ENCODE data around the gene PTPRN2.
"Not testable (repeated sequence)": the region's sequence is repeated elsewhere in the genome, so short reads cannot be mapped to it uniquely, and the experiment has no call there.

Gene PTPRN2

DNA sequence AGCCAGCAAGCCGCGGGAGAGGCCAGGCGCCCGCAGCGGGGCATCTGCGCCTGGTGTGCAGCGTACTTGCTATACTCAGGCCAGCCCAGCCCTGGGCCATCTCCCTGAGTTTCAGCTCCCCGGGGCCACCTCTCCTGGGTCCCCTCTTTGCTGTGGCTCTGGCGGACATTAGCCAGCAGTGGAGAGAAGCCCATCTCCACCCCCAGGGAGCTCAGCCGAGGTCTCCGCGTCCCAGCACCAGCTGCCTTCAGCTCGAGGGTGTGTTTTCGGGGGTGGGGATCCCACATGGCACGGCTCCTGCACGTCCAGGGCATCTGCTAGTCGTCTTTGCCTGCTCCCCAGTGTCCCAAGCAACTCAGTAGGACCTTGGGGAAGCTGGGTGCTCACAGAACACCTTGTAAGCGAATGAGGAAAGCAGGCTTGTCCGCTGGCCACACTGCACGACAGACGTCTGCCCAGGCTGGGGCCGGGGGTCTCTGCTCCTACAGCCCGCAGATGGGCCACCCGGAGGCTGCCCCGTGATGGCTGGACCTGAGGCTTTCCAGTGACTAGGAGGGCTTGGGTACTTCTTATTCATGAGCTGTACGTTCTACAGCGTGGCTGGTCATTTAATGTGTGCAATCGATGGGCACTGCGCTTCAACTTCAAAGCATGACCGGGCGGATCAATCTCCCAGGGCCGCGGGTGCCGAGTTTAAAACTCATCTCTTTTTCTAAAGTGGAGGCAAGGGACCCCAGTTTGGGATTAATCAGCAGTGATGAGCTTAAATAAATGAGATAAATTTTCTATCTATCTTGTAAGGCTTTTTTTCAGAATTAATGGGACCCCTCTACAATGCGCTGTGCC is 795.2 kb downstream of the PTPRN2 start:
- no peak for DNase-seq

DNA sequence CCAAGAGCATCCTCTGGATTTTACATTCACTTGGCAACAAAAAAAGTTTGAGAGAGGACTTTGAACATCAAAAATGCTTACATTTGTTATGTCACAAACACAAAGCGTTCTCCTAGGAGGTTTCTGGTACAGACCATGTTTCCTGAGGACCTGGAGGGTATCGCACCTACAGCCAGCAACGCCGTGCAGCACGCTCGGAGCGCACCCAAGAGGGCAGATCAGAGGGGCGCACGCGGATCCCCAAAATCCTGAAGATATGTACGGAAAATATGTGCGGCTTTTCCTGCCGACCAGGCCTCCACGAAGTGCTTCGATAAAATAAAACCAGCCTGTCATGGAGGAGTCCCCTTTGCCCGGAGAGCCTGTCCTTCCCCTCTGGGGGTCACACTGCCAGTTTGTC is 796.0 kb downstream of the PTPRN2 start:
- no peak for DNase-seq

DNA sequence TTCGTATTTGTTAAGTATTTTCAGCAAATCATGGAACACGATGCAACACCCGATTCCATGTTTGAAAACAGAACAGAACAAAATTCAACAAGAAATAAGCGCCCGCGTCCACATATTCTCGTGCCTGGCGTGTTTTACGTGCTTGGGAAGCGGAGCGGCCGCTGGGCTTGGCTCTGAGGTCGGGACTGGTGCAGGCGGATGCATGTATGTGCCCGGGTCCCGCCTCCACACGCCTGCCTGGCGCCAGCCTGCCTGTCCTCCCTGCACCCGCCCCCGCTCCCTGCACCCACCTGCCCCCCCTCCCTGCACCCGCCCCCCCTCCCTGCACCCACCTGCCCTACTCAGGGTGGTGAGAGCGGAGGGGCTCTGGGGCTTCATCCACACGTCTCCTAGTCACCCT is 796.4 kb downstream of the PTPRN2 start:
- DNase-seq: no peak

DNA sequence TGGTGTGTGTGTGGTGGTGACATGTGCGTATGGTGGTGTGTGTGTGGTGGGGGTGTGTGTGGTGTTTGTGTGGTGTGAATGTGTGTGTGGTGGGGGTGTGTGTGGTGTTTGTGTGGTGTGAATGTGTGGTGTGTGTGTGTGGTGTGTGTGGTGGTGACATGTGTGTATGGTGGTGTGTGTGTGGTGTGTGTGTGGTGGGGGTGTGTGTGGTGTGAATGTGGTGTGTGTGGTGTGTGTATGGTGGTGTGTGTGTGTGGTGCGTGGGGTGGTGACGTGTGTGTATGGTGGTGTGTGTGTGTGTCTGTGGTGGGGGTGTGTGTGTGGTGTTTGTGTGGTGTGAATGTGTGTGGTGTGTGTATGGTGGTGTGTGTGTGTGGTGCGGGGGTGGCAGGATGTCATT is 797.7 kb downstream of the PTPRN2 start:
- no peak for DNase-seq

DNA sequence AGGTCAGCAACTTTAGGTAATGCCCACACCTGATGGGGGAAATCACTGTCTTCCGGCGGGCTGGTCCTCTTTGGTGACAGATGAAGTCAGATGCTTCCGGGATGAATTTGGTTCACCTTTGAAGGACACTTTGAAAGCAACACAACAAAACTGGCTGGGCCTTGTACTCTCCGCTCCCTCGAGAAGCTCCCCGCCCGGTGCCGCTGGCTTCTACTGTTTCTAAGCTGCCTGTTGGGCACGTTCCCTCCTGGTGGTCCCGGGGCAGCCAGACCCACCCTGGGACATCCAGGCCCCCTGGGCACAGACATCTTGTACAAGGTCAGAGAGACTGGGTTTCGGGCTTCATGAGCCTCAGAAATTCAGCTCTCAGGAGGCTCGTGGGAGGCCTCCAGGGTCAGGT is 798.5 kb downstream of the PTPRN2 start:
- DNase-seq: no peak

DNA sequence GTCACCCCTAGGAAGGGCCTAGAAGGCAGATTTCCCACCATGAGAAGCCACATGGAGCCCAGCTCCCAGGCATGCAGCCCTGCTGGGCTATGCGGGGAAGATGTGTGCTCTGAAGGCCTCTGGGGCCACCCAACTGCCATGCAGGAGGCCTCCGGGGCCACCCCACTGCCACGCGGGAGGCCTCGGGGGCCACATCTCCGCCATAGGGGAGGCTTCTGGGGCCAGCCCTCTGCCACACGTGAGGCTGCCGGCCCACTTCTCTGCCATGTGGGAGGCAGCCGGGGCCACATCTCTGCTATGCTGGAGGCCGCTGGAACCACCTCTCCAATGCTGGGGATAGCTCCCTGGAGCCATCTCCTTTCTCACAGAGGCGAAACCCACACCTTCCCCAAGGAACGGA is 799.0 kb downstream of the PTPRN2 start:
- DNase-seq: no peak

DNA sequence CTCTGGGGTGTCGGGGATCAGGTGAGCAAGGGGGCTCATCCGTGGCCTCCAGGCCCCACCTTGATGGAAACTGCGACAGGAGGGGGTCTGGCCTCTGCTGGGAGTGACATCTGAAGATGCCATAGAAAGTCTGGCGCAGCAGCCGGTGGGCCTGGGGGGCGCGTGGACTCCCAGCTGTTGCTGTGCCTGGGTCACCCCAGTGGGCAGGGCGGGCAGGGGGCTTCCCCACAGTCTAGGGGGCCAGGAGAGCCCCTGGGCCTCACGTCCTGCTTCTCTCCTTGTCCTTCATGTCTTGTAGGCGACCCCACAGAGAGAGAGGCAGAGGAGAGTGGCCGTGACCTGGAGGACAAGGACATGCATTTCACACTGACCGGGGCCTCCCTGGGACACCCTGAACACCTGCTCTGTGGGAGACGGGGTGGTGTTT is 800.3 kb downstream of the PTPRN2 start:
- DNase-seq: no peak

DNA sequence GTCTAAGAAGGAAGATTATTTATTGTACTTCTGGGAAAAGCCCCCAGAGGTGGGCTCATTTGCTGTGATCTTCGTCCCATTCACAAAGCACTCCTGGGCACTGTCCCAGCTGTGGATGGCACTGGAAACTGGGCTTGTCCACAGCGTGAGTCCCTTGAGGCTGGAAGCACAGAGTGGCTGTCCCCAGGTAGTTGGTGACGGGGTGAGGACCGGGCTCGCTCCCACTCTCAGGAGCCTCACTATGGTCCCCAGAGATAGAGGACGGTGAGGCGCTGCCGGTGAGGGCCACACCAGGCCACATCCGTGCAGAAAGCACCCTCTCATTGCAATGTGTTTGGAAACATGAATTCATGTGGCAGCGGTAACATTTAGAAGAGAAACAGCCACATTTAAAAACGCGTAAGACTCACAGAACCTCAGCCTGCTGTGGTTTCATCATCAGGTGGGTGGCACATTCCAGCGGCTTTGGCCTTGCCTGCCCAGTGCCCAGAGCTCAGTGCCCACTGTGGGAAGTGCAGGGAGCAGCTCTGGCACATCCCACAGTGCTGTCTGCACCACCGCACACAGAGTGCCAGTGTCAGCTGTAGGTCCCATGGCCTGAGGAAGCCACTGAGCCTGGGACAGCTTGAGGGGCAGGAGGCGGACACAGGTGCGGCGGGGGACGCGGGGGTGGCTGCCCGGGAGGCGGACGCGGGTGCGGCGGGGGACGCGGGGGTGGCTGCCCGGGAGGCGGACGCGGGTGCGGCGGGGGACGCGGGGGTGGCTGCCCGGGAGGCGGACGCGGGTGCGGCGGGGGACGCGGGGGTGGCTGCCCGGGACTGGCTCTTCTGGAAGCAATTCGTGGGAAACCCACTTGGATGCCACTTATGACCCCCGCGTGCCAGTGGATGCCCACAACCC is 801.0 kb downstream of the PTPRN2 start:
- DNase-seq: no peak

DNA sequence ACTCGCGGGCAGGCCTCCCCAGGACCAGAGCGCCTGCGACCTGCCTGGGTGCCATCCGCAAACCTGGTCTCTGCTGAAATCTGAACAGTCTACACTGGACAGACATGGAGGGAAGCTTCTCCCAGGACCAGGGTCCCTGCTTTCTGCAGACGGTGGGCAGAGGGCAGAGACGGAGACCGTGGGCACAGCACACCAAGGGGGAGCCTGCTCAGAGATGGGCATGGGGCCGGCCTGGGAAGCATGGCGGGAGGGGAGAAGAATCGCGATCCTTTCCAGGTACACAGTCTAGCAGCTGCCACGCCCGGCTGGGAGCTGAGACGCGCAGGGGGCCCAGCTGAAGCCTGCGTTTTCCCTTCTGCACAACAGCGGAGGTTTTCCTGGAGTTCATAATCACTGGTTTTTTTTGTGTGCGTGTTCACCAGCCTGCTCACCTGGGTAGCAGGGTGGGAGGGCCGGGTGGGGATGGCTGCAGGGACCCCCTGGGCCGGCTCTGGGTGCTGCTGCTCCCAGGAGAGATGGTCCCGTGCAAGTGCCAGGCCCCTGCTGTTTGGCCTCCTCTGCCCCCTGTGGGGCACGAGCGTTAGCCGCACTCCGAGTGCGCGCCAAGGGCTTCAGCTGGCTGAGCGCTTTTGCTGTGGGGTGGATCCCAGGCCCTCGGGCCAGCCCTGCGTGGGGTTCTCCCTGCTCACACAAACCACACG is 802.0 kb downstream of the PTPRN2 start:
- DNase-seq: no peak

DNA sequence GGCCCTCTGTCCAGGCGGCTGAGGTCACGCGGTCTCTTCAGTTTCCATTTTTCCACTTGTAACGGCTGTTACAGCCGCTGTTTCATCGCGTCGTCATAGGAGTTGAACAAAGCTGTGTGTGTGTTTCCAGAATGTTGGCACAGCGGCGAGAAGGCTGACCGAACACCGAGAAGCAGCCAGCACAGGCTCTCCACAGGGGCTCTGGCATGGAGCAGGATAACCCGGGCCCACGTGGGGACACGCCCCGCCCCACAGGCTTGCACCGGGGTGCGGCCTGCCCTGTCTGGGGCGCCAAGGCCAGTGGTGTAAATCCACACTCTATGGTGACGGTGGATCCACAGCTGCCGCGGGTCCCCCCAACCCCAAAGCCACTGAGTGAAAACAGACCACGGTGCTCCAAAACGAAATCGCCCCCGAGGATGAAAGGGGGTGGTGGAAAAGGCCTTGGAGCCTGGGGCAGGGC is 802.6 kb downstream of the PTPRN2 start:
- DNase-seq: no peak

DNA sequence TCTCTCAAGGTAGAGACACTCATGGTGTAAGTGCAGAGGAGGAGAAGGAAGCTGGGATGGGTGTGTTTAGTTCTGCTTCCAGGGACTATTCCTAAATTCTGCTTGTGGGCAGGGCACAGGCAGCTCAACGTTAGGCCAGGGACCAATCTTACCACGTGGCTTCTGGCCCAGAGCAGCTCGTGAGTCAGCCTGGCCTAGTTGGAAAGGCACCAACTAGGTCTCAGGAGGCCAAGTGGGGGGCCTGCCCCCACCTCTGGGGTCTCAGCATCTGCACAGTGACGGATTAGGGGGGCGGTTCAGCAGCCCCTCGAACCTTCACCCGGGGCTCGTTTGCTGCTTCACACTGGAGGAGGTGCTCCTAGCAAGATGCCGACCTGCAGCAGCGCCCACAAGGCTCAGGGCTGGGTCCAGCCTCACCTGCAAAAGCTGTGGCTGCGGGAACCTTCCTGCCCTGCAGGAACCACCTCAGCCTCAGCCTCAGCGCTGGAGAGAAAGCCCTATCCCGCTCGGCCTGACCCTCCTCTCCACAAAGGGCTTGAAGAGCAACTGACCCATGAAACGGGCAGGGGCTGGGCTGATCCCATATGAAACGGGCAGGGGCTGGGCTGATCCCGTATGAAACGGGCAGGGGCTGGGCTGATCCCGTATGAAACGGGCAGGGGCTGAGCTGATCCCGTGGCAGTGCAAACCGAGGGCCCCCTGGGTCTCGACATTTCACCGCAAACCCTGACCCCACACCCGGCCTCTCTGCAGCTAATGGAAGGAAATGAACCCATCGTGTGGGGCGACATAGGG is 803.4 kb downstream of the PTPRN2 start:
- no peak for DNase-seq

DNA sequence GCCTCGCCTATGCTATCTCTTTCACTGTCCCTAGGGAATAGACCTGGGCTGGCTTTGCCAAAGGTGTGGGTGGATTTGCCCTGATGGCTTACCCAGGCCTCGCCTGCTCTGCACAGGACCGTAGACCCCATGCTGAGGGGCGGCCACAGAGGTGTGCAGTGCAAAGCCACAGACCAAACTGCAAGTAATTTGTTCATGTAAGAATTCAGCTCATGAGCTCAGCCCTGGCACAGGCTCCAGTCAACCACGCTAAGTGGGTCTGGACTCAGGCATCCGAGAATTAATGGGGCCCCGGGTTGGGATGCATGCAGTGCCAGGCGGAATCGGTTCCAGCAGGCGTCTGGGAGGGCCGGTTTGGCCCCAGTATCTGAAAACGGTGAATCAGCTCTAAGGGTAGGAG is 805.6 kb downstream of the PTPRN2 start:
- no peak for DNase-seq

DNA sequence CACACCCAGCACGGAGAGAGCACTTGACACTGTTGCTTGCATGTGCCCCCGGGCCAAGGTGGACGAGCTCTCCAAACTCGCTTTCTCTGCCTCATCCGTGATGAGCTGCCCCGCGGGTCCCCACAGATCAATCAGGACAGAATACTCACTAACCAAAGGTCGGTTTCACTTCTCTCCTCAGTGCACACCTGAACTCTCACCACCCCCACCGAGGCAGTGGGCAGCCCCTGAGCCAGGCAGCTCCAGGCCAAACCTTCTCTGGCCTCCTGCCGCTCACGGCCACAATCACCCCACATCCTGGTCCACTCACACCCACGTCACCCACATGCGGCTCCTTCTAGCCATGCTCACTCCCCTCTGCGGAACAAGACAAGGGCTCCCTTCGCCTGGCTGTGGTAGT is 806.9 kb downstream of the PTPRN2 start:
- DNase-seq: no peak

DNA sequence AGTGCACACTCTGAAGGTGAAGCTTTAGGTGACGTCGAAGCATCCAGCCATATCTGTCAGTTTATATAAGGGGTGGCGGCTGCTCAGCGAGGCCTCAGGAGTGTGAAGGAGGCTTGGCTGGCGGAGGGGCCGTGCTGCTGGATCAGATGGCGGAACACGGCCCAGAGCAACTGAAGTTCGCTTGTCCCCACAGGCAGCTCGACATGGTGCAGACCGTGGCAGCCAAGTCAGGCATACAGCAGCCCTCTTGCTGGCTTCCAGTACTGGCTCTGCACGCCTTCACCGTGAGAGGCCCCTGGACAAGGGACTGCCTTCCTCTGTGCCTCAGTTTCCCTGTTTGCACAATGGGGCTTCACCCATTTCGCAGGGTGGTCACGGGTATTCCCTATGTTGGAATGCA is 807.3 kb downstream of the PTPRN2 start:
- DNase-seq: no peak

DNA sequence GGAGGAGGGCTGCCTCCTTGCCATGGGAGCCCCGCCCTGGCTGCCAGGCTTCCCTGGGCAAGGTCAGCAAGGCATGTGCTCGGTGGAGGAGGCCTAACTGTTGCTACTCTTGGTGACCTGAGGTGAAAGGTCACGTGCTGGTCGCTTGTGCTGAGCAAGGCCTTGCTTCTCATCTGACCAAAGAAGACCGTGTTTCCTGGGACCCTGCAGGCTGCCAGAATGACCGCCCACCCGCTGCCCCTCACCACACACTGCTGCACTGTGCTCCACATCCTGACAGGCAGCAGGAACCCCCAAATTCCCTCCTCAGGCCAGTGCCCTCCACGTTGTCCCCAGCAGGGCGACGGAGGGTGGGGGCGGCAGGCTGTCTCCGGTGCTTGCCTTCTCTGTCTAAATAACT is 808.4 kb downstream of the PTPRN2 start:
- DNase-seq: no peak

DNA sequence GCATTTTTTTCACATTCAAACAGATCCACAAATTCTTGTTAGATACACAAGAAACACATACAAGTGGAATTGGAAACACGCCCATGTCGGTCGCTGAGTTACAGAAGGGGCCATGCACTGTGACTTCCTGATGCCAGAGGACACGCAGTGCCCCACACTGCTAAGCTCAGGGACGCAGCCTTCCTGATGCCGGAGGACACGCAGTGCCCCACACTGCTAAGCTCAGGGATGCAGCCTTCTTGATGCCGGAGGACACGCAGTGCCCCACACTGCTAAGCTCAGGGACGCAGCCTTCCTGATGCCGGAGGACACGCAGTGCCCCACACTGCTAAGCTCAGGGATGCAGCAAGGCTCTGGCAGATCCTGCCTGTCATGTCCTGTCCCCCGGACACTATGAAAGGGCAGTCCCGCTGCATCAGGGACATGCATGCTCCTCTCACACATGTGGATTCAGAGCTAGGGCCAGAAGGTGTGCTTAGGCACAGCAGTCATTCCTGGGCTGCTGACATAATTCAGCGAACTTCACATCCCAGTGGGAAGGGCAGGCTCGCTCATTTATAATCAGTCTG is 810.3 kb downstream of the PTPRN2 start:
- DNase-seq: not testable (repeated sequence)

DNA sequence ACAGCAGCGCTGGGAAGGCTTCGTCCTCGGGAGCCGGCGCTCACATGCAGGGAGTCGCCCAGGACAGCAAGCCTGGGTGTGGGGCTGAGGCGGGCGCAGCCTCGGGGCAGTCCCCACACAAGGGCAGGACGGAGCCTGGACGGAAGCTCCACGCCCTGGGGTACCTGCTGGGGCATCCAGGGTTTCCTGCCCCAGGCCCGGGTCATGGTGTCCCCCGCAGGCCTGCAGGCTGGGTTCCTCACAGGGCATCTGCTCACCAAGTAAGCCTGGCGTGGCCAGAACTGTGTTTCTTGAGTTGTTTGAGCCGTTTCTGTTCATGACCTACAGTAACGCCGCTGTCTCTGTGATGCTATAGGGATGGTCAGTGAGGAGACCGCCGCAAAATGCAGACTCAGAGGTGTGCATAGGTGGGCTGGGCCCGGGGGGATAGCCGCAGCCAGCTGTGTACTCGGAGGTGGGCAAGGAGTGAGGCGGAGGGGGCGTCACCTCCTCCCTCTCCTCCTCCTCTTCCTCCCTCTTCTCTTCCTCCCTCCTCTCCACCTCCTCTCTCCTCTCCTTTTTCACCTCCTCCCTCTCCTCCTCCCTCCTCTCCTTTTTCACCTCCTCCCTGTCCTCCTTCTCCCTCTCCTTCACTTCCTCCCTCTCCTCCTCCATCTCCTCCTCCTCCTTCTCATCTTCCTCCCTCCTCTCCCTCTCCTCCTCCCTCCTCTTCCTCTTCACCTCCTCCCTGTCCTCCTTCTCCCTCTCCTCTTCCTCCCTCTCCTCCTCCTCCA is 811.9 kb downstream of the PTPRN2 start:
- DNase-seq: no peak

DNA sequence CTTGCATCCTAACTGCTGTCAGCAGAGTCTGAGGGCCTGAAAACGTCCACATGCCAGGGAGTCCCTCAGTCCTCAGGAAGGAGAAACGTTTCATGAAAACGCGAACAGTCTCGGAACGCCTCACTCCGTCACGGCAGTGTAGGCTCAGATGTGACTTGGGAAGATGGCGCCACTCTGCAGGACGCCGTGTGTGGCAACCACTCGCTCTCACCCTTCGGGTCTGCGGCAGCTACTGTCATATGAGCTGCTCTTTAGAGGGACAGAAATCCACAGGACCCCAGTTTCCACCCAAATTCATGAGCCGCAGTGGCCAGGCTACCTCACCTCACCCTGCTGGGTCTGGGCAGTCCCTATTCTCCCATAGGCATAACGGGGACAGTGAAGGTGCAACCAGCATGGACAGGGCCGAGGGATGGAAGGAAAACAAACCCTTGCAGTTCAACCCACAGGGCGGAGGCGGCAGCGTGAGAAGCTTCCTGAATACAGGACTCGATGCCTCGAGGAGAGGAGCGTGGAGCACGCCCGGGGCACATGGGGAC is 812.5 kb downstream of the PTPRN2 start:
- no peak for DNase-seq

DNA sequence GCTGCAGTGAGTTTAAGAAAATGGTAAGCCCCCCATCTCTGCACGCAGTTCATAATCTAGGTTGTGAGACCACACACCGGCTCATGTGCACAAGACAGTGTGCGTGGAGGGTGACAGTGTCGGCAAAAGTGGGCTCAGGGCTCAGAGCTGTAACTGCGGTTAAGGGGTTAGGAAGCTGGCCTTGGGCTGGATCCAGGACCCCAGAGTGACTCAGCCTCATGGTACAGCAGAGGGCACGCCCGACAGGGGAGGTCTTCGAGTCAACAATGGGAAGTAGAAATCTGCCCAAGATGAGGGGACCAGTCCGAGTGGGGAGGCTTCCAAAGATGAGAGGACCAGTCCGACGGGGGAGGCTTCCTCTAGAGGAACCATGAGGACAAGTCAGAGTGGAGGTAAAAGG is 813.1 kb downstream of the PTPRN2 start:
- no peak for DNase-seq

DNA sequence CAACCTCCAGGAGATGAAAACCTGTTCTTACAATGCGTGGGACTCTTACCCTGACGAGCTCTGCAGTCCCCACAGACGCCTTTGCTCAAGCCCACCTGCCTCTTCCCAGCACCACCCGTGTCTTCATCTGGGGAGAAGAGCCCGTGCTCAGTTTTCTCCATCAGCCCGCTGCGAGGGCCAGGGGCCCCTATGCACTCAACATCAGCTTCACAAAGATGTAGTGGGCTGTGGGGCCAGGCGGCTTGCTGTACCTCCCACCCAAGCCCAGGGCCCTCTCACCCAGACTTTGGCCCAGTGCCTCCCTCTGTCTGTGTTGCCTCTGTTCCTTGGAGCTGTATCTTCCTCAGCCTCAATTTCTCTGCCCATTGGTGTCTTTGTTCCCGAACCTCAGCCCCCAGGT is 814.3 kb downstream of the PTPRN2 start:
- no peak for DNase-seq
